Cardiac fibroblast (primary cell): ENCODE measurements around the gene PRRT1.

Experiments used
- DNase-seq, 2 donors: peaks; one replicate each; pipeline versions ENCODE4 v3.0.0 to v3.0.0-alpha.2; 2010; ENCODE audit warnings: low read depth in 2 of 2
- H3K4me3 ChIP-seq, 2 donors: replicated peaks in 1 of 2; 1 replicate in 1 of 2; 2 replicates in 1 of 2; pipeline ENCODE4 v1.5.1; 2011; ENCODE audit warnings: low read depth in 2 of 2, low read length in 2 of 2, mild to moderate bottlenecking in 2 of 2, moderate library complexity in 1 of 2
- CTCF ChIP-seq: IDR thresholded peaks from one replicate; pipeline ENCODE4 v1.5.1; 2011; ENCODE audit warnings: low read depth, mild to moderate bottlenecking, low read length, inconsistent platforms

Gene PRRT1

GRCh38 chr6:32137454-32137853 lies 14.3 kb downstream of the PRRT1 start:
- H3K4me3 ChIP-seq = no peak overlapping the region
- DNase-seq = no peak
- TF ChIP-seq CTCF = no peak

GRCh38 chr6:32133786-32134185 lies 18.0 kb downstream of the PRRT1 start:
- peak; percentile 37 to 43 for DNase-seq
- no peak overlapping the region for H3K4me3 ChIP-seq
- no peak for TF ChIP-seq CTCF

GRCh38 chr6:32132110-32132509 lies 19.6 kb downstream of the PRRT1 start:
- no peak for DNase-seq
- TF ChIP-seq CTCF = no peak
- no peak overlapping the region for H3K4me3 ChIP-seq

GRCh38 chr6:32131439-32131948 lies 20.2 kb downstream of the PRRT1 start:
- TF ChIP-seq CTCF = no peak
- no peak for DNase-seq

GRCh38 chr6:32129297-32130088 lies 22.2 kb downstream of the PRRT1 start:
- peak overlapping the region; percentile 62 to 70 for H3K4me3 ChIP-seq
- no peak for DNase-seq
- TF ChIP-seq CTCF = no peak

More at GRCh38 chr6:32131439-32131948, 20.2 kb downstream of the PRRT1 start:
- H3K4me3 ChIP-seq = no peak overlapping the region

- no peak for DNase-seq
- TF ChIP-seq CTCF = no peak
- peak overlapping the region; percentile 62 to 70 for H3K4me3 ChIP-seq
Observed at GRCh38 chr6:32128751-32129296, 22.9 kb downstream of the PRRT1 start.
